K562 (cell line): Measurements from ENCODE around the gene EPHA1. TPM values are rescaled to one million over a fixed set of nuclear protein-coding genes. Genes with fewer than 3 reads are reported as not detected.
A peak's percentile ranks its signal among the peaks of the same experiment; 100 is the strongest.

Experiments used
- ATAC-seq: fragments of 200-7000 bp; cut with Tn5 transposase; 3 replicates; pipeline ENCODE4 v1.9.1; 2020; ENCODE audit warnings: moderate library complexity
- BruUV-seq: library from RNA; stranded (reverse); fragments of 400-500 nt; replicated peaks from 2 replicates; lab custom pipeline; 2021; lab: Mats Ljungman, UMichigan
- CTCF ChIA-PET: fragments of 300-600 bp; formaldehyde crosslinking; extraction: SDS; loops from one replicate; lab custom pipeline; 2021; ENCODE audit warnings: low intra/inter-chr PET ratio; lab: Yijun Ruan, JAX
- POLR2A ChIA-PET: fragments of 300-600, 350-650 bp; sonication (Branson Sonifier 250); formaldehyde crosslinking; extraction: SDS; loops from one replicate; lab custom pipeline; 2021; ENCODE audit warnings: antibody characterized with exemption, inconsistent platforms; lab: Yijun Ruan, JAX
- DNase-seq, 4 experiments: peaks; one replicate each; pipeline versions ENCODE4 v3.0.0 to v3.0.0-alpha.2; 2011 to 2018; ENCODE audit warnings: low spot score in 3 of 4, mixed read lengths in 3 of 4; ENCODE audit errors: extremely low read depth in 1 of 4
- FAIRE-seq: peaks from 2 replicates; lab custom pipeline; 2011; peaks lifted over from hg19 to GRCh38; lab: Jason Lieb, UNC
- H2AFZ ChIP-seq: 2 replicates; pipeline ENCODE4 v1.6.0; 2011; ENCODE audit warnings: low read depth, low read length, control low read depth, inconsistent platforms
- H3K27ac ChIP-seq: fragments of 200-600 bp; 3 replicates; pipeline ENCODE4 v1.8.0; 2011; ENCODE audit warnings: low read depth, mild to moderate bottlenecking, control low read depth, inconsistent platforms, low read length, moderate library complexity, mixed read lengths; ENCODE audit errors: extremely low read depth
- H3K27me3 ChIP-seq, 2 experiments: fragments of 300-600 bp in 1 of 2; 2 replicates in 1 of 2; 3 replicates in 1 of 2; pipeline versions ENCODE4 v1.6.0 to v1.8.0; 2011; ENCODE audit warnings: inconsistent platforms in 2 of 2, low read length in 2 of 2, mild to moderate bottlenecking in 1 of 2, mixed read lengths in 1 of 2, moderate library complexity in 1 of 2; ENCODE audit not compliant: control insufficient read depth in 2 of 2, insufficient read depth in 2 of 2
- H3K36me3 ChIP-seq: fragments of 300-600 bp; 3 replicates; pipeline ENCODE4 v1.8.0; 2011; ENCODE audit warnings: mild to moderate bottlenecking, low read length, inconsistent platforms; ENCODE audit not compliant: control insufficient read depth, insufficient read depth
- H3K4me1 ChIP-seq, 2 experiments: fragments of 200-600 bp in 1 of 2; replicated peaks in 1 of 2; 2 replicates in 1 of 2; 3 replicates in 1 of 2; pipeline versions ENCODE4 v1.5.1 to v1.8.0; 2011; ENCODE audit warnings: inconsistent platforms in 2 of 2, low read length in 2 of 2, mild to moderate bottlenecking in 1 of 2, mixed read lengths in 1 of 2, moderate library complexity in 1 of 2; ENCODE audit not compliant: control insufficient read depth in 2 of 2, insufficient read depth in 2 of 2
- H3K4me2 ChIP-seq: 2 replicates; pipeline ENCODE4 v1.6.1; 2011; ENCODE audit warnings: low read length, control low read depth, inconsistent platforms, mixed read lengths; ENCODE audit not compliant: insufficient read depth
- H3K4me3 ChIP-seq: fragments of 200-600 bp; sonication (generic), shearing (Covaris generic); 2 replicates; pipeline ENCODE4 v1.5.1; 2016; ENCODE audit warnings: control low read depth, inconsistent platforms
- H3K79me2 ChIP-seq: fragments of 200-600 bp; 3 replicates; pipeline ENCODE4 v1.8.0; 2011; ENCODE audit warnings: low read length, inconsistent platforms; ENCODE audit not compliant: control insufficient read depth, insufficient read depth
- H3K9ac ChIP-seq, 2 experiments: 2 replicates each; pipeline versions ENCODE4 v1.6.0 to v1.6.1; 2011; ENCODE audit warnings: low read depth in 2 of 2, low read length in 2 of 2, control low read depth in 1 of 2, inconsistent platforms in 1 of 2, mild to moderate bottlenecking in 1 of 2, mixed read lengths in 1 of 2; ENCODE audit not compliant: insufficient read depth in 1 of 2
- H3K9me1 ChIP-seq: one replicate; pipeline ENCODE4 v1.6.0; 2011; ENCODE audit warnings: inconsistent platforms, mild to moderate bottlenecking, low read length, moderate library complexity; ENCODE audit not compliant: control insufficient read depth, insufficient read depth
- H3K9me3 ChIP-seq: replicated peaks from 2 replicates; pipeline ENCODE4 v1.5.1; 2011; ENCODE audit warnings: low read depth, low read length, inconsistent platforms; ENCODE audit not compliant: control insufficient read depth, insufficient read depth
- H4K20me1 ChIP-seq: replicated peaks from 2 replicates; pipeline ENCODE4 v1.6.1; 2011; ENCODE audit warnings: low read length, inconsistent platforms, mixed read lengths; ENCODE audit not compliant: control insufficient read depth, insufficient read depth
- GTF2F1 ChIP-seq: IDR thresholded peaks from 2 replicates; pipeline ENCODE4 v1.6.1; 2011; ENCODE audit warnings: low read depth, low read length, improper control_type of control experiment
- MYBL2 ChIP-seq, 2 experiments: fragments of 450-650 bp in 1 of 2; sonication (generic) in 1 of 2; formaldehyde crosslinking in 1 of 2; IDR thresholded peaks; 2 replicates each; pipeline versions ENCODE4 v1.6.1 to v1.8.1; 2017 to 2022; ENCODE audit warnings: borderline replicate concordance in 1 of 2, inconsistent platforms in 1 of 2, low read depth in 1 of 2, mild to moderate bottlenecking in 1 of 2, missing genetic modification reagents in 1 of 2, moderate library complexity in 1 of 2
- RBM15 ChIP-seq: fragments of 200-400 bp; formaldehyde crosslinking; IDR thresholded peaks from 2 replicates; pipeline ENCODE4 v1.6.1; 2018; ENCODE audit warnings: mild to moderate bottlenecking, low read length, moderate library complexity; ENCODE audit not compliant: insufficient read depth
- TAF1 ChIP-seq: IDR thresholded peaks from 2 replicates; pipeline ENCODE4 v1.6.1; 2011; ENCODE audit warnings: mild to moderate bottlenecking, low read length, moderate library complexity; ENCODE audit not compliant: insufficient read depth, control insufficient read depth, severe bottlenecking; ENCODE audit errors: extremely low read depth
- ZNF124 ChIP-seq: sonication (generic); formaldehyde crosslinking; IDR thresholded peaks from 2 replicates; pipeline ENCODE4 v1.8.1; 2022; ENCODE audit warnings: missing genetic modification reagents
- ZNF146 ChIP-seq: IDR thresholded peaks from one replicate; pipeline ENCODE4 v1.6.1; 2018; ENCODE audit warnings: missing compliant biosample characterization; ENCODE audit not compliant: unreplicated experiment
- WGBS: fragments of 100-300 bp; shearing (Covaris generic); methylation state at CpG from one replicate; pipeline ENCODE4 v1.1.6; 2016; ENCODE audit warnings: low coverage, mixed read lengths; ENCODE audit not compliant: insufficient coverage; ENCODE audit errors: missing lambda C conversion rate; 5-methylcytosine and 5-hydroxymethylcytosine counted together
- in situ Hi-C: fragments of 300-500 bp; cut with MboI; formaldehyde crosslinking; loops from 4 replicates; pipeline ENCODE4 v1.15.0; 2018; ENCODE audit warnings: inconsistent platforms, mixed read lengths
- intact Hi-C: fragments of 100-400 bp; cut with micrococcal nuclease; formaldehyde crosslinking; loops from 2 replicates; pipeline ENCODE4 v1.14.2; 2022
- polyA plus RNA-seq, 8 experiments: library from polyadenylated mRNA; depleted of rRNA in 4 of 8; stranded (reverse) in 5 of 8; unstranded in 3 of 8; fragments of >200 nt; fragmentation: Nextera tagmentation in 2 of 8; fragmentation: Illumina TruSeq in 1 of 8; extraction: Ambion mirVana in 2 of 8; extraction: Trizol in 1 of 8; gene quantifications; 2 replicates each; pipeline versions ENCODE4 v1.2.1 to v1.2.3, GENCODE V29; 2011 to 2014; ENCODE audit warnings: inconsistent platforms in 1 of 8, missing spikeins in 1 of 8
- total RNA-seq, 7 experiments: library from RNA; depleted of rRNA in 6 of 7; stranded (reverse); fragments of >200 nt in 6 of 7; fragmentation: Illumina TruSeq in 2 of 7; extraction: Trizol in 2 of 7; gene quantifications; 2 replicates each; pipeline versions ENCODE4 v1.2.1 to v1.2.3, GENCODE V29; 2011 to 2021; ENCODE audit warnings: low replicate concordance in 1 of 7

EPHA1 gene
- total and polyA plus RNA-seq, 9 of the 15 experiments (the other 6 are each of a cell fraction or from before 2014, with no cell fraction given) = 0.22 to 0.57 (median 0.32) TPM; not detected in 6

- no peak for FAIRE-seq
- no peak overlapping the region for H3K27ac ChIP-seq
- no peak for DNase-seq
- ATAC-seq = no peak
- peaks cover under 1% of the 10 kb centered on the region; the same call in 1 of the 3 replicates for H3K79me2 ChIP-seq
- ChIA-PET POLR2A (interaction anchor here (0.6 kb wide), 2 partner anchors 51 to 80 kb away, joined by 3 read pairs; no protein-coding TSS in a partner anchor), CTCF (no interaction called here)
- H3K4me2 ChIP-seq = no peak overlapping the region
- H3K9ac ChIP-seq = 0 out of 4 replicates have a peak overlapping the region, but pooled peaks of 1 of the 2 experiments have one; percentile 39
- H3K27me3 ChIP-seq = peaks cover 0 to 9% of the 10 kb centered on the region in 2 experiments; a peak in 1 of 5 replicates
- no TSS peak for BruUV-seq
- 35% methylated on average over 5 of the region's 5 CpGs for WGBS
- no peaks in the 10 kb centered on the region for H4K20me1 ChIP-seq
- H3K4me1 ChIP-seq = peaks cover 5 to 14% of the 10 kb centered on the region in 2 experiments; a peak in 4 of 5 replicates
- no peak overlapping the region for H2AFZ ChIP-seq
- no peaks in the 10 kb centered on the region for H3K9me1 ChIP-seq
- TF ChIP-seq ZNF146 (CRISPR knock-in tag) (no peak), TAF1 (no peak), RBM15 (no peak), ZNF124 (CRISPR knock-in tag) (no peak), MYBL2 (IDR thresholded peaks at IDR 0.05; ENCODE audit: low read depth) (no peak), MYBL2 (CRISPR knock-in tag; IDR thresholded peaks at IDR 0.05; ENCODE audit: borderline replicate concordance) (no peak), GTF2F1 (no peak)
- H3K4me3 ChIP-seq = no peak overlapping the region
- H3K9me3 ChIP-seq = no peaks in the 10 kb centered on the region
- intact Hi-C loops = no loop called here
- H3K36me3 ChIP-seq = no peaks in the 10 kb centered on the region
- in situ Hi-C loops = no loop called here
Measured at GRCh38 chr7:143376396-143376795, 32.3 kb downstream of the EPHA1 start.
